Measurements from ENCODE around the gene GFPT2.
A peak's percentile ranks its signal among the peaks of the same experiment; 100 is the strongest.

The GFPT2 gene

GRCh38 chr5:180353048-180353979 lies at the start of gene GFPT2:
GFPT2 (minus strand) TSS chr5:180353336; CDS start chr5:180353217, 119 bp downstream.
- peak; percentile 67 for DNase-seq

- no peak for DNase-seq
Measured at GRCh38 chr5:180402716-180403115, 49.6 kb upstream of the GFPT2 start.

GRCh38 chr5:180401229-180401907 lies 48.2 kb upstream of the GFPT2 start:
- no peak for DNase-seq

GRCh38 chr5:180400416-180400815 lies 47.3 kb upstream of the GFPT2 start:
- no peak for DNase-seq

- DNase-seq = no peak
Measured at GRCh38 chr5:180399401-180400215, 46.5 kb upstream of the GFPT2 start.

DNA sequence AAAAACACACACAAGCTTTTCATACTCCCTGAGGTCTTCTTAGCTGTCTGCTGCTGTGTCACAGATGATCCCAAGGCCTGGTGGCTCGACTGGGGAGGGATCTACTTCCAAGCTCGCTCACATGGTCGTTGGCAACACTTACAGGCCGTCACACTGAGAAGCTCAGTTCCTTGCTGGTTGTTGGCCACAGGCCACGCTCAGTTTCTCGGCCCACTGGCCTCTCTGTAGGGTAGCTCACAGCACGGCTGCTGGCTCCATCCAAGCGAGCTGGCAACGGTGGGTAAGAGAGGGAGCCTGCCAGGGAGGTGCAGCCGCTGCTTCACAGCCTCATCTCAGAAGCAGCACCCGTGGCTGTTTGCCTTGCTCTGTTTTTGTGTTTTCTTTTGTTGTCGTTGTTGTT lies 43.8 kb upstream of the GFPT2 start:
- no peak for DNase-seq

DNA sequence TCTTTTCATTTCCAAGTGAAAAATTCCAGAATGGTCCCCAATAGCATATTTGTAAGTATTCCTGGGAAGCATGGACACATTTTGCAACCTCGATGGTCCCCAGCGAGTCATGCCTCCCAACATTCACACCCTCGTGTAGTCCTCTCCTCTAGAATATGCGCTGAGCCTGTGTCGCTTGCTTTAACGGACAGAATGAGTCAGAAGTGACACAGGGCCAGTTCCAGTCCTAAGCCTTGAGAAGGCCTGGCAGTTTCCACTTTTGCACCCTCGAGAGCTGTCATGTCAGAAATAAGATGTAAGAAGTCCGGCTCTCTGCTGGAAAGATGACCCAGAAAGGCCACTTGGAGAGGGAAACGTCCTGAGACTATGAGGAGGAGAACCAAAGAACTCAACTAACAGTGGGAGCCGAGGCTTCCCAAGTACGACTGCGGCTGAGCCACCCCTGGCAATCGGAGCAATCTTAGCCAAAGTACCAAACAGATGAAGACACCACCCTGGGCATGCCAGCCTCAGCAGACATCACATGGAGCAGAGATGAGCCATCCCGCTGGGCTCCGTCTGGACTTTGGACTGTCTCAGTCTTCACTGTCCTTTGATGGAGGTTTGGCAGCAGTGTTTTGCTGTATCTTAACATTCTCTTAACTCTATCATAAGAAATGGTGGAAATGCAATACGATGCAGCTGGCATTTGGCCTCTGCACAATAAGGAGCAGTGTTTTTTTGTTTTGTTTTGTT lies 42.6 kb upstream of the GFPT2 start:
- DNase-seq = no peak

DNA sequence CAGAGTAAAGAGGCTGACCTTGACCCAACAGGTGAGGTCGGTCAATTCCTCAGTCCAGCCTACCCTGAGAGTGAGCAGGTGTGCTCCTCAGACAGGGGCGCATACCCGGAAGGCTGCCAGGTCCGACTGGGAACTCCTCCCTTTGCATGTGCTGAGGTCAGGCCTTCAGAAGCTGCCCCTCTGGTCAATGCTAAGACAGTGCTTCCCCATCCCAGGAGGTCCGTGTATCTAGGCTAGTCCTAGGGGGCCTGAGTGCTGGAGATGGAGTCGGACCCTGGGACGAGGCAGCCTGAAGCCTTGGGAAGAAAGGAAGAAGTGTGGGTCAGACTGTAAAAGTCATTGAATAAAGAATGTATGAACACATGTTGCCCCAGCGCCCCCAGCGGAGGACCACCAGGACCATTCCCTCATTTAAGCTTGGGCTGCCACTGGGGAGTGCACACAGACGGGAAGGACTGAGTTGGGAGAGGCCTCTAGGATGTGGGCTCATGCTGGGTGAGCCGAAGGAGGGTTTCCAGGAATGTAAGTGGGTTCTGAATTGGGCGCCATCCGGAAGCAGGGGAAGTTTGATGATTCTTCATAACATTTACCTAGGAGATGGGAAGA lies 41.0 kb upstream of the GFPT2 start:
- no peak for DNase-seq

GRCh38 chr5:180391276-180391675 lies 38.1 kb upstream of the GFPT2 start:
- no peak for DNase-seq

DNA sequence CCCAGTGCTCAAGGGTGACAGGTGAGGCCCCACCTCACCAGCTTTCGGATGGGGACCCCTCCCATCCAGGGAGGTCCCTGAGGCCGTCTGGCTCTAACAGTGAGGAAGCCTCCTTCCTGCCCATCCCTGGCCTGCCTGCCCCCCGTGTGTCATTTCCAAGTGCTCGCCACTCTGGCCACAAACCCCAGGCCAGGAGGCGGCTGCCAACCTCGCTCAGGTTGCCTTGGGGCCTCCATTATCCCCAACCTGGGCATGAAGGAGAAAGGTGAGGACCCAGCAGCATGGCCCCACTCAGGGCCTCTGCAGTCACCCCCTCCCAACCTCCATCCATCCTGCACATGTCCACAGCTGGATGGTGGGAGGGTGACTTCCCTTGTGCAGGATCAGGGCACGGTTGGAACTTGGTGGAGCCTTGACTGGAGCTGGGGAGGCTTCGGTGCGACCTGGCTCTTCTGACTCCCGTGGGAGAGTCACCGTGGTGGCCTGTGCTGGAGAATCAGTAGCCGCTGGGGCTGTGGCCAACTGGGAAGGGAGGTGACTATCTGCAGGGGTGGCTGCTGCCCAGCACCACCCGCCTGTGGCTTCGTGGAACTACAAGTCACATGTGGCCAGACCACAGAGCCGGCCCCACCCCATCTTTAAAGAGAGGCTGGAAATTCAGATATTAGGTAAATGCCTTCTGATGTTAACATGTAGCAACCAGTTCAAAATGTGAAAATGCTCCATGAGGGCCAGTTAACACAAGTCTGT lies 37.5 kb upstream of the GFPT2 start:
- no peak for DNase-seq

- no peak for DNase-seq
Measured at GRCh38 chr5:180389252-180390101, 36.3 kb upstream of the GFPT2 start.

DNA sequence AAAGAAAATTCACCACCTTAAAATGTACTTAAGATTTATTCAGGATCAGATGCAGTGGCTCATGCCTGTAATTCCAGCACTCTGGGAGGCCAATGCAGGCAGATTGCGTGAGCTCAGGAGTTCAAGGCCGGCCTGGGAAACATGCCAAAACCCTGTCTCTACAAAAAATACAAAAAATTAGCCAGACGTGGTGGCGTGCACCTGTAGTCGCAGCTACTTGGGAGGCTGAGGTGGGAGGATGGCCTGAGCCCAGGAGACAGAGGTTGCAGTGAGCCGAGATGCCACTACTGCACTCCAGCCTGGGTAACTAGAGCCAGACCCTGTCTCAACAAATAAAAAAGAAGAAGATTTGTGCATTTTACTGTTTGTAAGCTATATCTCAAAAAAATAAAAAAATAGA lies 34.7 kb upstream of the GFPT2 start:
- no peak for DNase-seq

- no peak for DNase-seq
Measured at GRCh38 chr5:180382926-180383325, 29.8 kb upstream of the GFPT2 start.

- no peak for DNase-seq
Measured at GRCh38 chr5:180381851-180382480, 28.8 kb upstream of the GFPT2 start.

DNA sequence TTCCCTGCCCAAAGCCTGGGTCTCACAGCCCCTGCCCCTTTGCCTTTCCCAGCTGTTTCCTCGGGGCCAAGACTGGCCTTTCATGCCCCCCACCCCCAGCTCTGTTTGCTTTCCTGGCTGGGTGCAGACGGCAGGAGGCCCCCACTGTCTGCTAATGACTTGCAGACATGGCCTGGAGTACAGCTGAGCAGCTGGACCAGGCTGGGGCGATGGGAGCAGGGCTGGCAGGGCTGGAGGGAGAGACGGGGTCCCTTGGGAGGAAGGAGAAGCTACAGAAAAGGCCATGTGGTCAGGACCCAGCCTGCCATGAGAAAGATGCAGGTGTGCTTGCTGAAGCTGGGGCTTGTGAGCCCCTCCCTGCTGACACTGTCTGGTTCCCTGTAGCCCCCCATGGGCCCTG lies 28.3 kb upstream of the GFPT2 start:
- DNase-seq = no peak

DNA sequence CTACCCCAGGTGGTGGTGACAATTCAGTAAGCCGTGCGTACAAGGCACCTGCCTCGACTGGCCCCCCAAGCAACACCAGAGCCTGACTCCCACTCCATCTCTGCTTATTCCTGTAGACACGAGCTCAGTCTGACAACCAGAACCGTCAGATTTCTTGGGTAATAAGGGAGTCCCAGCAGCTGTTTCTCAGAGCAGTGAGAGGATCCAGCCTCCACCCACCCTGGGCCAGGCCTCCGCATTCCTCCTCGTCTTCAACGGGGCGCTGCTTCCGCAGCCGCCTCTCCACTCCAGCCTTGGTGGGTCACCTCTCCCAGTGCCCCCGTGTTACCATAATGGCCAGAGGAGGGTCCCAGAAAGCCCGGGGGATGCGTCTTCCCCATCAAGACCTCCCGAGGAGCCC lies 27.7 kb upstream of the GFPT2 start:
- DNase-seq = no peak

DNA sequence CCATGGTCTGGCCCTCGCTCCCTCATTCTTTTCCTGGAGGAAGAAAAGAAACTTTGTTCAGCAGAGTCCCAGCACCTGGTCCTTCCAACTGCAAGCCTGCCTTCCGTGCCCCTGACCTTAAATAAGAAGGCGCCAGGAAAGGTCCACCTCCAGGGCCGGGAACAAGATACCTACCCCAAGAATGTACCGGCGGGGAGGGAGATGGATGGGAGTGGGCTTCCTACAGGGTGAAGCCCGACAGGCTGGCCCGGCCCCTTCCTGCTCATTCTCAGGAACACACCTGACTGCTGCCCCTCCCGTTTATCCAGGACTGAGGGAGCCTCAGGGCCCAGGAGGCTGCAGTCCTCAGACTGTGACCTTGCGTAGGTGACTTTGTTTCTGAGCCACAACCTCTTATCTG lies 27.3 kb upstream of the GFPT2 start:
- DNase-seq = no peak

- DNase-seq = no peak
Measured at GRCh38 chr5:180379355-180380070, 26.4 kb upstream of the GFPT2 start.
